GM19238 (cell line): ENCODE results near the gene HCFC1R1.
A peak's percentile ranks its signal among the peaks of the same experiment; 100 is the strongest.

ENCODE experiments used
- DNase-seq: peaks from one replicate; pipeline ENCODE4 v3.0.0; 2011; ENCODE audit warnings: low spot score; ENCODE audit not compliant: insufficient read length

HCFC1R1 gene

DNA sequence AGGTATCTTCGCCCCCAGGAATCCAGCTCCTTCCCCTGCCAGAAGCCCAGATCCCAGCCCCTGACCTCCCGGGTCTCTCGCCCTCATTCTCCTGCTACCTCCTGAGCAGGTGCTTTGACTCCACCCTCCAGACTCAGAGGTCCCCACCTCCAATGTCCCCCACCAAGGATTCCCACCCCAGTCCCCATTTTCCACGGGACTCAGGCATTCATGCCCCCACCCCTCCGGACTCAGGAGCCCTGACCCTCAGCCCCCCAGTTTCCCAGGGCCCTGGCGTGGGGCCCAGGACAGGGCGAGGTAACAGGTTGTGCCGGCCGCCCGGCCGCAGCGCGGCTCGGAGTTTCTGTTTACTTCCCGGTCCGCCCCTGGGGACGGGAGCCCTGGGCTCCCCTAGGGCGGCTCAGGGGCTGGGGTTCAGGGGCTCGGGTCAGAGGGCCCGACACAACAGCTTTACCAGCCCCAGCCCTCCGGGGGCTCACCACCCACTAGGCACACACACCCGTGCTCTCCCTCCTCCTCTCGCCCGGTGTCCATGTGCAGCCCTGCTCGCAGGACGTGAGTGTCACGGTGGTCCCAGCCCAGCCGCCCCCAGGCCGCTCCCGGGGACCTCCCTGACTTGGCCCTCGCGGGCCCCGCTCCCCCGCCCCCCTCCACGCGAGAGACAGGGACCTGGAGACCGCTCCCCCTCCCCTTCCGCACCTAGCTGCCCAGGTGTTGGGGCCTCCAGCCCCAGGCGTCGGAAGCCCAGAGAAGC is 12.4 kb upstream of the HCFC1R1 start:
- DNase-seq: no peak

- DNase-seq: no peak
Observed at GRCh38 chr16:3035289-3035971, 11.7 kb upstream of the HCFC1R1 start.

GRCh38 chr16:3032624-3033023 is 8.9 kb upstream of the HCFC1R1 start:
- DNase-seq: no peak

DNA sequence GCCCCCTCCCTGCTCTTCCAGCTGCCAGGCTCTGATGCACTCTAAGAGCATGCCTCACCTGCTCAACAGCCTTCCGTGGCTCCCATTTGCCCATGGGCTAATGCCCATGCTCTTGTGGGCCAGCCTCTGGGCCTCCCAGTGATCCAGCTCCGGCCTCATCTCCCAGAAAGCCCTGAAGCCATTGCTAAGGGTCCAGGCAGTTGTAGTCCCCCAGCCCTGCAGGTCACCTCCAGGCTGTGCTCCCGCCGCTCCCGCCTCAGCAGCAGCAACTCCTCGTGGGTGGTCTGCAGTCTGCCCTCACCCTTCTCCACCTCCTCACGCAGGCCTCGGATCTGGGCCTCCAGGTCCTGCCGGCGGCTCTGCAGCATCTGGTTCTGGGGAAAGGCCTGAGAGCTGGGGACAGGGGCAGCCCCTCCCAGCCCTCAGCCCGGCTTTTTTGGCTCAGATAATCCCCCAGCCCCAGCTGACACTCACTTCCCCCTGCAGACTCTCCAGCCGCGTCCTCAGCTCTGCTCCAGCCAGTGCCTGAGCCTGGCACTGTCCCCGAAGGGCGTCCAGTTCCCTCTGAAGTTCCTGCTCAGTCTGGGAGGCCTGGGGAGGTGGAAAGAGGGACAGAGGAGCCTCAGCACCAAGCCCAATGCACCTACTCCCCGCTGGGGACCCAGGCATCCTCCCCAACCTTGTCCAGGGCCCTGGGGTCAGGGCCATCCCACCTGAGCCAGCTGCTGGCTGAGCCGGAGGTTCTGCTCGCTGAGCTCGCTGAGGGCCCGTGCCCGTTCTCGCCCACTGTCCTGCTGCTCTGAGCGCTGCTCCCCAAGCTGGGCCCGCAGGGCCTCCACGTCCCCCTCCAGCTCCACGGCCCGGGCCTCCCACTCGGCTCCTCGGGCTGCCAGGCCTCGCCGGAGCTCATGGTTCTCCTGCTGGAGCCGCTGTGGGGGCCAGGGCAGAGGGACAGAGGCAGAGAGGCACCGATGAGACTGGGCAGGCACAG is 6.8 kb upstream of the HCFC1R1 start:
- DNase-seq: no peak

- DNase-seq: no peak
Observed at GRCh38 chr16:3029491-3030221, 5.9 kb upstream of the HCFC1R1 start.

DNA sequence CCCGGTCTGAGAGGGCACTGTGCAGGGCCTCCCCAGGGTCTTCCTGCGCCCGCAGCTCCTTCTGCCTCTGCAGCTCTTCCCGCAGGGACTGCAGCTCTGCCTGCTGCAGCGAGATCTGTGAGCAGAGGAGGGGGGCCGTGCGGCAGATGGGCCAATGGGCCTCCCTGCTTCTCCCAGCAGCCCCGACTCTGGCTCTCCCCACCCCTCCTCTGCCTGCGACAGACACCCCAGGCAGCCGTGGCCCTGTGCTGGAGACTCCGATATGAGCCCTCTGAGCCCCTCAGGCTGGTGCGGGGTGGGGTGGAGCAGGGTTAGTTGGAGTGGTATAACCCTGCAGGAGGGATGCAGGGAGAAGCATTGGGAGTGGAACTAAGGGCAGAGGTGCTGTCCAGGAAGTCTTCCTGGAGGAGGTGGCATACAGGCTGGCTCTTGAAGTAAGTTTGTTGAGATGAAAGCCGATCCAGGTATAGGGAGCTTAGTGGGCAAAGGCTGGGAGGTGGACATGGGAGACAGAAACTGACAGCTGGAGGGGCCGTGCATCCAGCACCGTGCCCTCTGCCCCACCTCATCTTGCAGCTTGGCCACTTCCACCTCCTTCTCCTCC is 5.1 kb upstream of the HCFC1R1 start:
- no peak for DNase-seq

- DNase-seq: peak; percentile 87
Observed at GRCh38 chr16:3027983-3028715, 4.4 kb upstream of the HCFC1R1 start.

GRCh38 chr16:3027489-3027795 is 3.7 kb upstream of the HCFC1R1 start:
- DNase-seq: no peak

- no peak for DNase-seq
Observed at GRCh38 chr16:3026609-3027488, 3.1 kb upstream of the HCFC1R1 start.

DNA sequence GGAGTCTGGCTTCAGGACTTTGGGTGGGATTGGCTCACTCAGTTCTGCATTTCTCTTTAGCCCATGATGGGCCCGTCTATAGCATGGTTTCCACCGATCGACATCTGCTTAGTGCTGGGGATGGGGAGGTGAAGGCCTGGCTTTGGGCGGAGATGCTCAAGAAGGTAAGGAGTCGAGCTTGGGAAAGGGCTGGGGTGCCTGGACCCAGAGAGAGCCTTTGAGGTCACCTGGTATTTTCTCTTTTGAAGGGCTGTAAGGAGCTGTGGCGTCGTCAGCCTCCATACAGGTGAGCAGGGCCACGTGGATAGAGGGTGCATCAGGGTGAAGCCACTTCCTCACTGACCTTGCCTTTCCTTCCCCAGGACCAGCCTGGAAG is 2.2 kb upstream of the HCFC1R1 start:
- no peak for DNase-seq

GRCh38 chr16:3025032-3026002 is 1.6 kb upstream of the HCFC1R1 start:
- DNase-seq: no peak

GRCh38 chr16:3023415-3023668 is 400 bp downstream of the HCFC1R1 start:
- DNase-seq: no peak

GRCh38 chr16:3022684-3023414 is 893 bp downstream of the HCFC1R1 start:
- no peak for DNase-seq

GRCh38 chr16:3022208-3022683 is 1.5 kb downstream of the HCFC1R1 start:
- no peak for DNase-seq

DNA sequence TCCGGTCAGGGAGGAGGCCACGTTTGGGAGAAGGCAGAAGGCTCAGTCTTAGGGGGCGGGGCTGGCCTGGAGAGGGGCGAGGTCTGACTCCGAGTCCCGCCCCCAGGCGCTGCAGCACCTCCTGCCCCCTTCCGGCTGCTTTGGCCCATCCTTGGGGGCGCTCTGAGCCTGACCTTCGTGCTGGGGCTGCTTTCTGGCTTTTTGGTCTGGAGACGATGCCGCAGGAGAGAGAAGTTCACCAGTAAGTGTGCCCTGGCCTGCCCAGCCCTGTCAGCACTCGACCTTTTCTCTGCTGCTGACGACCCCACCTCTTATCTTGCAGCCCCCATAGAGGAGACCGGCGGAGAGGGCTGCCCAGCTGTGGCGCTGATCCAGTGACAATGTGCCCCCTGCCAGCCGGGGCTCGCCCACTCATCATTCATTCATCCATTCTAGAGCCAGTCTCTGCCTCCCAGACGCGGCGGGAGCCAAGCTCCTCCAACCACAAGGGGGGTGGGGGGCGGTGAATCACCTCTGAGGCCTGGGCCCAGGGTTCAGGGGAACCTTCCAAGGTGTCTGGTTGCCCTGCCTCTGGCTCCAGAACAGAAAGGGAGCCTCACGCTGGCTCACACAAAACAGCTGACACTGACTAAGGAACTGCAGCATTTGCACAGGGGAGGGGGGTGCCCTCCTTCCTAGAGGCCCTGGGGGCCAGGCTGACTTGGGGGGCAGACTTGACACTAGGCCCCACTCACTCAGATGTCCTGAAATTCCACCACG is 2.1 kb downstream of the HCFC1R1 start:
- peak; percentile 77 for DNase-seq

GRCh38 chr16:3020604-3021448 is 2.9 kb downstream of the HCFC1R1 start:
- no peak for DNase-seq
